Activated naive CD4-positive, alpha-beta T cell treated with anti-CD3 and anti-CD28 coated beads, Interleukin-2, amount 50 U/mL, for 72 hours (primary cell): Measurements from ENCODE around the gene CHCHD6. TPM values are rescaled to one million over a fixed set of nuclear protein-coding genes. Genes with fewer than 3 reads are reported as not detected.

ENCODE experiments used
- ATAC-seq, 2 donors: fragments of 150-1000 bp; cut with Tn5 transposase; 2 replicates each; pipeline ENCODE4 v1.10.0; 2021; ENCODE audit warnings: mild to moderate bottlenecking in 2 of 2, moderate library complexity in 2 of 2
- DNase-seq, 2 donors: peaks; one replicate each; pipeline ENCODE4 v3.0.0; 2021 to 2022; ENCODE audit warnings: low spot score in 2 of 2
- H3K27ac Mint-ChIP-seq, 2 donors: one replicate each; pipeline ENCODE4 v1.8.0; 2022; ENCODE audit warnings: mild to moderate bottlenecking in 2 of 2, mixed read lengths in 2 of 2
- H3K36me3 Mint-ChIP-seq, 2 donors: one replicate each; pipeline ENCODE4 v1.8.0; 2022; ENCODE audit warnings: mixed read lengths in 2 of 2
- H3K9me3 Mint-ChIP-seq, 2 donors: one replicate each; pipeline ENCODE4 v1.8.0; 2022; ENCODE audit warnings: mixed read lengths in 2 of 2
- total RNA-seq, 2 donors: library from RNA; stranded (reverse); gene quantifications; one replicate each; pipeline ENCODE4 v1.2.3, GENCODE V29; 2022

The CHCHD6 gene
- total RNA-seq, 2 donors from 2014 or later, result 13.6 to 19.7 TPM

- no peak for DNase-seq
- ATAC-seq, result no peak
- no peak overlapping the region for H3K27ac Mint-ChIP-seq
- H3K9me3 Mint-ChIP-seq, result no peaks in the 10 kb centered on the region
- H3K36me3 Mint-ChIP-seq, result peaks cover 9 to 16% of the 10 kb centered on the region in 2 donors
Observed at GRCh38 chr3:126915015-126915414, 211.0 kb downstream of the CHCHD6 start.

GRCh38 chr3:126916546-126916945 lies 212.5 kb downstream of the CHCHD6 start:
- Mint-ChIP-seq H3K9me3 (no peaks in the 10 kb centered on the region), H3K27ac (no peak overlapping the region), H3K36me3 (peaks cover 17 to 19% of the 10 kb centered on the region in 2 donors)
- DNase-seq (no peak), ATAC-seq (no peak)

GRCh38 chr3:126917232-126917804 lies 213.3 kb downstream of the CHCHD6 start:
- peaks cover 17 to 19% of the 10 kb centered on the region in 2 donors for H3K36me3 Mint-ChIP-seq
- no peaks in the 10 kb centered on the region for H3K9me3 Mint-ChIP-seq
- no peak overlapping the region for H3K27ac Mint-ChIP-seq
- DNase-seq, result no peak
- no peak for ATAC-seq

GRCh38 chr3:126918355-126918821 lies 214.3 kb downstream of the CHCHD6 start:
- H3K27ac Mint-ChIP-seq, result no peak overlapping the region
- DNase-seq (no peak), ATAC-seq (no peak)
- H3K9me3 Mint-ChIP-seq, result no peaks in the 10 kb centered on the region
- peaks cover 17 to 19% of the 10 kb centered on the region in 2 donors for H3K36me3 Mint-ChIP-seq

GRCh38 chr3:126921085-126921824 lies 217.2 kb downstream of the CHCHD6 start:
- Mint-ChIP-seq H3K27ac (no peak overlapping the region), H3K9me3 (no peaks in the 10 kb centered on the region), H3K36me3 (peaks cover 10 to 13% of the 10 kb centered on the region in 2 donors)
- ATAC-seq (no peak), DNase-seq (no peak)

GRCh38 chr3:126922466-126922865 lies 218.4 kb downstream of the CHCHD6 start:
- DNase-seq (no peak), ATAC-seq (no peak)
- Mint-ChIP-seq H3K36me3 (peaks cover 10 to 13% of the 10 kb centered on the region in 2 donors), H3K9me3 (no peaks in the 10 kb centered on the region), H3K27ac (no peak overlapping the region)

GRCh38 chr3:126923423-126923822 lies 219.4 kb downstream of the CHCHD6 start:
- no peaks in the 10 kb centered on the region for H3K9me3 Mint-ChIP-seq
- ATAC-seq (peak in 1 of 2 donors; percentile 37), DNase-seq (no peak)
- H3K27ac Mint-ChIP-seq, result no peak overlapping the region
- H3K36me3 Mint-ChIP-seq, result peaks cover 10 to 13% of the 10 kb centered on the region in 2 donors

- Mint-ChIP-seq H3K36me3 (peaks cover 10 to 13% of the 10 kb centered on the region in 2 donors), H3K9me3 (no peaks in the 10 kb centered on the region), H3K27ac (no peak overlapping the region)
- ATAC-seq, result no peak
- DNase-seq, result no peak
Observed at GRCh38 chr3:126923895-126924294, 219.9 kb downstream of the CHCHD6 start.

GRCh38 chr3:126924458-126924857 lies 220.4 kb downstream of the CHCHD6 start:
- no peaks in the 10 kb centered on the region for H3K9me3 Mint-ChIP-seq
- no peak for DNase-seq
- peaks cover 10 to 13% of the 10 kb centered on the region in 2 donors for H3K36me3 Mint-ChIP-seq
- H3K27ac Mint-ChIP-seq, result no peak overlapping the region
- ATAC-seq, result no peak

GRCh38 chr3:126925411-126926171 lies 221.6 kb downstream of the CHCHD6 start:
- DNase-seq, result no peak
- Mint-ChIP-seq H3K36me3 (peaks cover 2% of the 10 kb centered on the region in 2 donors), H3K27ac (no peak overlapping the region), H3K9me3 (no peaks in the 10 kb centered on the region)
- ATAC-seq, result no peak

- Mint-ChIP-seq H3K27ac (no peak overlapping the region), H3K9me3 (no peaks in the 10 kb centered on the region), H3K36me3 (no peaks in the 10 kb centered on the region)
- ATAC-seq (no peak), DNase-seq (no peak)
Observed at GRCh38 chr3:126926684-126927400, 222.8 kb downstream of the CHCHD6 start.

- no peaks in the 10 kb centered on the region for H3K36me3 Mint-ChIP-seq
- no peak overlapping the region for H3K27ac Mint-ChIP-seq
- DNase-seq (no peak), ATAC-seq (no peak)
- no peaks in the 10 kb centered on the region for H3K9me3 Mint-ChIP-seq
Observed at GRCh38 chr3:126927401-126927750, 223.3 kb downstream of the CHCHD6 start.

GRCh38 chr3:126927846-126928245 lies 223.8 kb downstream of the CHCHD6 start:
- ATAC-seq, result no peak
- DNase-seq, result no peak
- Mint-ChIP-seq H3K27ac (no peak overlapping the region), H3K9me3 (no peaks in the 10 kb centered on the region), H3K36me3 (no peaks in the 10 kb centered on the region)

- ATAC-seq (no peak), DNase-seq (no peak)
- H3K9me3 Mint-ChIP-seq, result no peaks in the 10 kb centered on the region
- peak overlapping the region in 1 of 2 donors; percentile 84 for H3K27ac Mint-ChIP-seq
- H3K36me3 Mint-ChIP-seq, result no peaks in the 10 kb centered on the region
Observed at GRCh38 chr3:126928921-126929474, 225.0 kb downstream of the CHCHD6 start.

- Mint-ChIP-seq H3K27ac (peak overlapping the region in 1 of 2 donors; percentile 44), H3K36me3 (no peaks in the 10 kb centered on the region)
Observed at GRCh38 chr3:126930936-126931600, 227.0 kb downstream of the CHCHD6 start.

GRCh38 chr3:126931806-126932187 lies 227.8 kb downstream of the CHCHD6 start:
- ATAC-seq, result no peak
- H3K27ac Mint-ChIP-seq, result no peak overlapping the region
- no peaks in the 10 kb centered on the region for H3K36me3 Mint-ChIP-seq
- H3K9me3 Mint-ChIP-seq, result no peaks in the 10 kb centered on the region
- DNase-seq, result no peak

More at GRCh38 chr3:126930936-126931600, 227.0 kb downstream of the CHCHD6 start:
- ATAC-seq (no peak), DNase-seq (no peak)
- no peaks in the 10 kb centered on the region for H3K9me3 Mint-ChIP-seq
